GM23248 (cell line): ENCODE measurements around the gene RSF1. TPM values are rescaled to one million over a fixed set of nuclear protein-coding genes. Genes with fewer than 3 reads are reported as not detected.

ENCODE experiments used
- DNase-seq: peaks from one replicate; pipeline ENCODE4 v3.0.0-alpha.2; 2015
- H2AFZ ChIP-seq: fragments of 200-600 bp; sonication (generic); 2 replicates; pipeline ENCODE4 v1.6.1; 2016; ENCODE audit warnings: antibody characterized with exemption
- H3F3A ChIP-seq: fragments of 200-600 bp; sonication (generic); 2 replicates; pipeline ENCODE4 v1.6.1; 2016; ENCODE audit warnings: mild to moderate bottlenecking, antibody characterized with exemption, mixed run types; ENCODE audit not compliant: insufficient read depth
- H3K27ac ChIP-seq: fragments of 200-600 bp; sonication (generic); 2 replicates; pipeline ENCODE4 v1.5.1; 2016; ENCODE audit warnings: mild to moderate bottlenecking
- H3K27me3 ChIP-seq: fragments of 200-600 bp; sonication (generic); replicated peaks from 2 replicates; pipeline ENCODE4 v1.6.1; 2016; ENCODE audit warnings: mild to moderate bottlenecking; ENCODE audit not compliant: insufficient read depth
- H3K36me3 ChIP-seq: fragments of 200-600 bp; sonication (generic); 2 replicates; pipeline ENCODE4 v1.6.1; 2016; ENCODE audit warnings: low read depth, mild to moderate bottlenecking
- H3K4me1 ChIP-seq: fragments of 200-600 bp; sonication (generic); 2 replicates; pipeline ENCODE4 v1.6.1; 2016; ENCODE audit warnings: mild to moderate bottlenecking; ENCODE audit not compliant: insufficient read depth
- H3K4me2 ChIP-seq: fragments of 200-600 bp; sonication (generic); one replicate; pipeline ENCODE4 v1.6.1; 2016; ENCODE audit warnings: mild to moderate bottlenecking; ENCODE audit not compliant: unreplicated experiment
- H3K4me3 ChIP-seq: fragments of 200-600 bp; sonication (generic); 2 replicates; pipeline ENCODE4 v1.5.1; 2016; ENCODE audit warnings: mild to moderate bottlenecking
- H3K79me2 ChIP-seq: fragments of 200-600 bp; sonication (generic); 2 replicates; pipeline ENCODE4 v1.6.1; 2016; ENCODE audit warnings: mild to moderate bottlenecking; ENCODE audit not compliant: insufficient read depth
- H3K9ac ChIP-seq: fragments of 200-600 bp; sonication (generic); 2 replicates; pipeline ENCODE4 v1.6.1; 2016; ENCODE audit warnings: mild to moderate bottlenecking
- H3K9me2 ChIP-seq: fragments of 200-600 bp; sonication (generic); 2 replicates; pipeline ENCODE4 v1.6.1; 2016; ENCODE audit warnings: mixed run types, mild to moderate bottlenecking, moderate library complexity; ENCODE audit not compliant: insufficient read depth
- H3K9me3 ChIP-seq: fragments of 200-600 bp; sonication (generic); one replicate; pipeline ENCODE4 v1.6.1; 2017; ENCODE audit warnings: low read depth
- H4K20me1 ChIP-seq: fragments of 200-600 bp; sonication (generic); 2 replicates; pipeline ENCODE4 v1.6.0; 2016; ENCODE audit not compliant: insufficient read depth
- EZH2 ChIP-seq: fragments of 200-600 bp; sonication (generic); IDR thresholded peaks from 2 replicates; pipeline ENCODE4 v1.6.1; 2018; ENCODE audit warnings: antibody characterized with exemption, mild to moderate bottlenecking; ENCODE audit not compliant: insufficient read depth, poor library complexity, severe bottlenecking
- EZH2phosphoT487 ChIP-seq: fragments of 200-600 bp; sonication (generic); IDR thresholded peaks from 2 replicates; pipeline ENCODE4 v1.6.1; 2018; ENCODE audit warnings: antibody characterized with exemption, moderate library complexity, mild to moderate bottlenecking, low read depth; ENCODE audit not compliant: insufficient read depth
- WGBS, 2 experiments: methylation state at CpG; one replicate each; pipeline ENCODE4 v1.1.6; 2015 to 2017; ENCODE audit warnings: low lambda C conversion rate in 2 of 2, low coverage in 1 of 2; ENCODE audit errors: missing lambda C conversion rate in 2 of 2; 5-methylcytosine and 5-hydroxymethylcytosine counted together
- in situ Hi-C: fragments of 300-500 bp; cut with MboI; formaldehyde crosslinking; loops from 2 replicates; pipeline ENCODE4 v1.15.0; 2020
- polyA plus RNA-seq: library from polyadenylated mRNA; unstranded; fragments of >200 nt; fragmentation: Nextera tagmentation; extraction: Ambion mirVana; gene quantifications from 2 replicates; pipeline ENCODE4 v1.2.1, GENCODE V29; 2016
- total RNA-seq: library from RNA; depleted of rRNA; stranded (reverse); fragments of >200 nt; shearing (Covaris generic); gene quantifications from 2 replicates; pipeline ENCODE4 v1.2.3, GENCODE V29; 2014

Gene RSF1
- total and polyA plus RNA-seq, 2 experiments from 2014 or later, result 39.0 to 48.2 TPM

DNA sequence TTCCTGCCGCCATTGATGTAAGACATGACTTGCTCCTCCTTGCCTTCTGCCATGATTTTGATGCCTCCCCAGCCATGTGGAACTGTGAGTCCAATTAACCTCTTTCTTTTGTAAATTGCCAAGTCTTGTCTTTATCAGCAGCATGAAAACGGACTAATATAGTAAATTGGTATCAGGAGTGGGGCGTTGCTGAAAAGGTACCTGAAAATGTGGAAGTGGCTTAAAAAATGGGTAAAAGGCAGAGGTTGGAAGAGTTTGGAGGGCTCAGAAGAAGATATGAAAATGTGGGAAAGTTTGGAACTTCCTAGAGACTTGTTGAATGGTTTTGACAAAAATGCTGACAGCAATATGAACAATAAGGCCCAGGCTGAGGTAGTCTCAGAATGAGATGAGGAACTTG lies 89.7 kb downstream of the RSF1 start:
- H3K79me2 ChIP-seq, result no peaks in the 10 kb centered on the region; the same call in 1 of the 2 replicates
- in situ Hi-C loops, result no loop called here

DNA sequence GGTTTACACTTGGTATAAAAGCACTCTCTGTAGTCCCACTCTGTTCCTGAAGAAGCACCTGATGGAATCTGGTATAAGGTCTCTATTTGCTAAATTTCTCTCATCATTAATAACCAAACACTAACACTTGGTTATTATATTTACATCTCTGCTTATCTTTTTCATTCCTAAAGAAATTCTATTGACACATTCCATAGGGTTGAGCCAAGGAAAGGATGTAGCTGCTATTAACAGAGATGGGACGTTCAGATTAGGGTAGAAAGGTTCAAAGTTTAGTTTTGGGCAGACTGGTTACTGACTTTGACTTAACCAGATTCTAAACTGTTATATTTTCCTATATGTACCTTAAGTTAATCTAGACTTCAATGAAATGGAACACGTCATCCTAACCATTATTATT lies 91.5 kb downstream of the RSF1 start:
- H3K36me3 ChIP-seq, result peaks cover 29% of the 10 kb centered on the region
- H3K27ac ChIP-seq, result no peak overlapping the region
- in situ Hi-C loops, result no loop called here
- H3K9ac ChIP-seq, result no peak overlapping the region
- no peak overlapping the region for H2AFZ ChIP-seq
- H3K4me2 ChIP-seq, result no peak overlapping the region
- DNase-seq, result no peak
- whole genome bisulfite sequencing, 2 experiments, result 98 to 99% methylated on average over 2 of the region's 2 CpGs
- H3K4me3 ChIP-seq, result no peak overlapping the region
- H3K9me2 ChIP-seq, result no peaks in the 10 kb centered on the region
- TF ChIP-seq EZH2phosphoT487, result no peak
- no peak for TF ChIP-seq EZH2
- no peaks in the 10 kb centered on the region; the same call in 1 of the 2 replicates for H3K79me2 ChIP-seq
- H3K9me3 ChIP-seq, result no peaks in the 10 kb centered on the region
- H4K20me1 ChIP-seq, result no peaks in the 10 kb centered on the region
- H3K27me3 ChIP-seq, result no peaks in the 10 kb centered on the region
- no peaks in the 10 kb centered on the region for H3F3A ChIP-seq
- H3K4me1 ChIP-seq, result no peaks in the 10 kb centered on the region

More for the DNA sequence above, 89.7 kb downstream of the RSF1 start:
- peaks cover 30% of the 10 kb centered on the region; the same call in 1 of the 2 replicates for H3K36me3 ChIP-seq
- H3K4me3 ChIP-seq, result no peak overlapping the region
- no peaks in the 10 kb centered on the region for H3K4me1 ChIP-seq
- no peaks in the 10 kb centered on the region for H3K9me2 ChIP-seq
- 96 to 99% methylated on average over 3 of the region's 3 CpGs for WGBS, 2 experiments
- no peak for TF ChIP-seq EZH2
- no peak for TF ChIP-seq EZH2phosphoT487
- H3K27ac ChIP-seq, result no peak overlapping the region
- H3F3A ChIP-seq, result no peaks in the 10 kb centered on the region
- H3K9me3 ChIP-seq, result no peaks in the 10 kb centered on the region
- no peak for DNase-seq
- H3K9ac ChIP-seq, result no peak overlapping the region
- H2AFZ ChIP-seq, result no peak overlapping the region
- H3K4me2 ChIP-seq, result no peak overlapping the region
- no peaks in the 10 kb centered on the region for H3K27me3 ChIP-seq
- H4K20me1 ChIP-seq, result no peaks in the 10 kb centered on the region

DNA sequence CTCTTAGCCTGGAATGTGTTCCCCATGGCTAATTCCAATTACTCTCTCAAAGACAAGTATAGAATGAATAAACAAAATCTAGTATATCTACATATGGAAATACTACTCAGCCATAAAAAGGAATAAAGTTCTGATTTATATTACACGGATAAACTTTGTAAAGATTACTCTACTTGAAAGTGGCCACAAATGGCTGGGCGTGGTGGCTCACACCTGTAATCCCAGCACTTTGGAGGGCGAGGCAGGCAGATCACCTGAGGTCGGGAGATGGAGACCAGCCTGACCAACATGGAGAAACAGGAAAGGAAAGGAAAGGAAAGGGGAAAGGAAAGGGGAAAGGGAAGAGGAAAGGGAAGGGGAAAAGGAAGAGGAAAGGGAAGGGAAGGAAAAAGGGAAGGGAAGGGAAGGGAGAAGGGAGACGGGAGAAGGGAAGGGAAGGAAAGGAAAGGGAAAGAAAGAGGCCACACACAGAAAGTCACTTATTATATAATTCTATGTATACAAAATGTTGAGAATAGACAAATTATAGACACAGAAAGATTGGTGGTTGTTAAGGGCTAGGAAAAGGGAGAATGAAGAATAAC lies 92.2 kb downstream of the RSF1 start:
- Histone ChIP-seq H3K9me3 (no peaks in the 10 kb centered on the region), H3K9ac (no peak overlapping the region), H3K36me3 (peaks cover 34% of the 10 kb centered on the region), H3K4me3 (no peak overlapping the region), H2AFZ (no peak overlapping the region), H3K9me2 (no peaks in the 10 kb centered on the region), H3F3A (no peaks in the 10 kb centered on the region), H3K4me1 (no peaks in the 10 kb centered on the region), H3K79me2 (no peaks in the 10 kb centered on the region), H3K27me3 (no peaks in the 10 kb centered on the region), H4K20me1 (no peaks in the 10 kb centered on the region), H3K27ac (no peak overlapping the region), H3K4me2 (no peak overlapping the region)
- WGBS, 2 experiments, result 76 to 81% methylated on average over 5 of the region's 5 CpGs
- in situ Hi-C loops, result no loop called here
- DNase-seq, result no peak
- TF ChIP-seq EZH2phosphoT487 (no peak), EZH2 (no peak)

DNA sequence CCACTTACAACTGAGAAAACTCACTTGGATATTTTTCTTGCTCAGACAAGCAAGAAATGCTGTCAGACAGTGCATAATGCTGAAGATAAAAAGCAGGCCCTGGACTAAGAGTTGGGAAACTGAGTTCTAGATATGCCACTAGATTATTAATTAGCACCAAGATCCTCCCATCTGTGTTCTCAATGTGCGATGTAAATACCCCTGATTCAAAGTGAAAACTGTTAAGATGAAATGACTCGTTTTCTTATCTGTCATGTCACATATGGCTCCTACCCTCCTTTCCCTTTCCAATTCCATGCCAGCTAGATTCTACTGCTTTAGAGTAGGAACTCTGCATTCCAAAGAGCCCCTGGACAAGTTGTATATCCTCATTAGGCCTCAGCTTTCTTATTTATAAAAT lies 94.0 kb downstream of the RSF1 start:
- Histone ChIP-seq H3K27ac (no peak overlapping the region), H3F3A (no peaks in the 10 kb centered on the region), H3K4me1 (no peaks in the 10 kb centered on the region), H3K79me2 (peaks cover 6% of the 10 kb centered on the region; the same call in 1 of the 2 replicates), H4K20me1 (no peaks in the 10 kb centered on the region), H3K9ac (no peak overlapping the region), H3K4me3 (no peak overlapping the region), H3K4me2 (no peak overlapping the region), H2AFZ (no peak overlapping the region), H3K27me3 (no peaks in the 10 kb centered on the region), H3K9me3 (no peaks in the 10 kb centered on the region), H3K9me2 (no peaks in the 10 kb centered on the region), H3K36me3 (peaks cover 29% of the 10 kb centered on the region)
- in situ Hi-C loops, result no loop called here
- 64 to 73% methylated on average over 2 of the region's 2 CpGs for WGBS, 2 experiments
- no peak for DNase-seq
- no peak for TF ChIP-seq EZH2
- no peak for TF ChIP-seq EZH2phosphoT487

DNA sequence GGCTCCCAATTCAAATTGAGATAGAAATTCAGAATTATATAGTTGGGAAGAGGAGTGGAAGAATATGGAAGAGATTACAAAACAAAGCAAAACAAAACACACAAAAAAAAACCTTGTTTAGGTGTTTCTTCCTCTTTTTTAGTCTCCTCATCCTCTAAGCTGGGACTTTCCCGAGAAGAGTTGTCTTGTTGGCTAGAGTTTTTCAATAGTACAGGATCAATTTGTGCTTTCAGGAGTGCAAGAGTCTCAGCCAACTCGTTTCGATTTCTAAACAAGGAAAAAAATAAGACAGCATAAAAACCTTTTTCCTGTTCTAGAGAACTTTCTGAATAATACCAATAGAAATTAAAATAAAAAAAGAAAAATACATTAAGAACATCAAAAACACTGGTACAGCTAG lies 95.1 kb downstream of the RSF1 start:
- H3K27ac ChIP-seq, result no peak overlapping the region
- no peaks in the 10 kb centered on the region for H3K9me3 ChIP-seq
- H3K4me3 ChIP-seq, result no peak overlapping the region
- H3F3A ChIP-seq, result no peaks in the 10 kb centered on the region
- no peak overlapping the region for H2AFZ ChIP-seq
- H3K9me2 ChIP-seq, result no peaks in the 10 kb centered on the region
- H3K9ac ChIP-seq, result no peak overlapping the region
- H3K4me2 ChIP-seq, result no peak overlapping the region
- H3K36me3 ChIP-seq, result peaks cover 18% of the 10 kb centered on the region
- in situ Hi-C loops, result no loop called here
- no peak for TF ChIP-seq EZH2phosphoT487
- H3K27me3 ChIP-seq, result no peaks in the 10 kb centered on the region
- DNase-seq, result no peak
- peaks cover 6% of the 10 kb centered on the region; the same call in 1 of the 2 replicates for H3K79me2 ChIP-seq
- whole genome bisulfite sequencing, 2 experiments, result 95 to 96% methylated on average over 3 of the region's 3 CpGs
- no peaks in the 10 kb centered on the region for H3K4me1 ChIP-seq
- H4K20me1 ChIP-seq, result no peaks in the 10 kb centered on the region
